Skin of body (tissue), 2 donors: ENCODE results near the gene ASTN2. TPM values are rescaled to one million over a fixed set of nuclear protein-coding genes. Genes with fewer than 3 reads are reported as not detected.

Experiments
- DNase-seq: peaks from one replicate; lab custom pipeline; 2025; lab: John Stamatoyannopoulos, UW
- total RNA-seq: library from RNA; depleted of rRNA; stranded (reverse); fragments of >200 nt; gene quantifications from one replicate; pipeline ENCODE4 v1.2.3, GENCODE V29; 2014

Gene ASTN2
- total RNA-seq, 1 donor from 2014 or later: 10.0 TPM

DNA sequence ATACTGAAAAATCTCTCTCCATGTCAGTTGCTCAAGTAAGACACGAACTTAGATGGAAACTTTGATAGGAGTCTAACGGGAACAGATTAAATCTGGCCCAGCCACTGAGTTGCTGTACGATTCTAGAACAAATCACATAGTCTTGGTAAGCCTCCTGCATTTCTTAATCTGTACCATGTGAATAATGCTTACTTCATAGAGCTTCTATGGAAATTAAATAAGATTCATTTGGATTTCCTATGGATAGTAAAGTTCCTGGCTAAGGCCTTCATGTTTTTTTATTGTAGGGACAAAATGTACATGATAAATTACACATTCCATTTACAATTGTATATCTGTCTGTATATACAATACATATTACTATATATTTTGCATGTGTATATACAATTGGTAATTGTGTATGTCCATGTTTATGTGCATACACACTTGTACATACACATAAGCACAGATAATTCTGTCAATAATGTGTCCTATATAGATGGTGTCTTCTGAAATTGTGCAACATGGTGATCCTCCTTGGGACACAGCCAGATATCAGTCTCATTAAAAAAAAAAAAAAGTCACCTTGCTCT lies 397.4 kb downstream of the ASTN2 start:
- no peak for DNase-seq

GRCh38 chr9:117014061-117014460 lies 400.8 kb downstream of the ASTN2 start:
- DNase-seq: no peak

- DNase-seq: no peak
These were observed 401.3 kb downstream of the ASTN2 start for GRCh38 chr9:117013440-117013995.

DNA sequence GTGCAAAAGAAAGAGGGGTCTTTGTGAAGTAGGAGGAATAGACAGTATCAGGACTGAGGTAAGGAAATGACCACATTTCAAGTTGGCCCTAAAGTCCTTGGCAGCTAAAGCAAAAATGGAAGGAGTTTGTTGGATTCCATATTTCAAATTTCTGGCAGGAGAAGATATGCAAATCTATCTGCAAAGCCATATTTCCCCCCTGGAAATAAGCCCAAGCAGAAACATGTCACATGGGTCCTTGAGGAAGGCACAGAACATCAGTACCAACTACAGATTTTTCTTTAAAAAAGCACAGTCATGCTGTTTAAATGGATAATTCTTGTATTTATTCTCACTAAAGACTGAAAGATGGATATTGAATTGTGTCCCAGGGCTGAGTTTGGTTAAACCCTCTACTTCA lies 404.8 kb downstream of the ASTN2 start:
- DNase-seq: no peak

DNA sequence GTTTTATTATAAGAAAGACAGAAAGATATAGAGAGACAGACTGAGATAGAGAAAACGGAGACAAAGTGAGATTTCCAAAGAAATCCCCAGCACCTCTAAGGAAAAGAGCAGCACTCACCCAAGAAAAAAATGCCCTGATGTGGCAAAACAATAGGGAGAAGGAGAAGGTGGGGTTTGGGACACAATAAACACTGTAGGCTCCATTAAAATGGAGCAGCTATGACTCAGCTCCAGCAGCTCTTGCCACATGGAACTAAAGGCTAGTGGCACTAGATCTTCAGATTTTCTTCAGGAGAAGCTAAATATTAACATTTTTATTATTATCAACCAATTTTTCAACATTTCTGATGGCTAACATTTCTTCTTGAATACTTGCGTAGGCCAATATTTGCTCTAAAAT lies 406.0 kb downstream of the ASTN2 start:
- DNase-seq: no peak

DNA sequence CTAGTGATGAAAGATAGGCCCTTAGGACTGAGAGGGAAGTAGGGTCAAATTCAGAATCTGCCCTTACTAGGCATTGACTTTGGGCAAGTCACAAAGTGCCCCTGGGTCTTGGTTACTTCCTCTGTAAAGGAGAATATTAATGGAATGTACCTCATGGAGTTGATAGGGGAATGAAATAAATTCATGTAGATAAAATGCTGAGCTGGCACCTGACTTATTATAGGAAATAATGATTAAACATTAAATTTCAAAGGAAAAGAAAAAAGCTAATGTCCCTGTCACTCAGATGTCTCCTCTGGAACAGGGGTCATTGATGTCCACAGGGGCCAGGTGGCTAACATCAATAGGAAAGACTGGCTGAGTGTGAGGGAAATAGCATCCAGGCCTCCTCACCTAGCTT lies 406.4 kb downstream of the ASTN2 start:
- DNase-seq: no peak

DNA sequence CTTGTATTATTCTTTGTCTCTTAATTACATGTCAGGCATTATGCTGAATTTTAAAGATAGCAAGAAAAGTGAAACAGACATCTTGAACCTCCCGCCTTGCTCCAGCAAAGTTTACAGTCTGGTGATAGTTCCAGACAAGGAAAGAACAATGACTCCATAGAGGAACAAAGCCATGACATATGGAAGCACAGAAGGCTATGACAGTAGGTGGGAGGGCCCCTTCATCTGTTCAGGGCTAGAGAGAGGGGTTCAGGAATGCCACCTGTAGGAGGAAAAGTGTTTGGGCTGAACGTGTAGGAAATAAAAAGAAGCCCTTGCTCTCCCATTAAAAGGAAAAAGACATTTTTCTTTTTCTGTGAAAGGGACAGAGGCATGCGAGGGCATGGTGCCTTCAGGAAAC lies 412.2 kb downstream of the ASTN2 start:
- DNase-seq: no peak

DNA sequence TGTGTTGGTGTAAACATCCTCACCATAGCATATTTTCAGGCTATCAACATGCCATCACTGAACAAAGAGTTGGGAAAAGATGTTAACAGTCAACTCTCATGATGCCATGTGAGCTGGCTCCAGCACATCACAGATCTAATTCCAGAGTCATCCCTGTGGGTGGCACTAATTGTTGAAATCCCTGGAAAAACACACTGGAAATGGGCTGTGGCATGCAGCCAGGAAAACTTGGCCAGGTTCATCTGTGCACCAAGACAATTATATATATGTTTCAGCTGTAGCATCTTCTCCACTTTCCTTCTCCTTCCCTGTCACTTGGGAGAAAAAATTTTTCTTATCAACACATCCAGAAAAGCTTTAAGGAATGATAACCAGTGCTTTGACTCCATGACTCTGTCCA lies 414.0 kb downstream of the ASTN2 start:
- DNase-seq: no peak

GRCh38 chr9:117000196-117000723 lies 414.6 kb downstream of the ASTN2 start:
- no peak for DNase-seq

DNA sequence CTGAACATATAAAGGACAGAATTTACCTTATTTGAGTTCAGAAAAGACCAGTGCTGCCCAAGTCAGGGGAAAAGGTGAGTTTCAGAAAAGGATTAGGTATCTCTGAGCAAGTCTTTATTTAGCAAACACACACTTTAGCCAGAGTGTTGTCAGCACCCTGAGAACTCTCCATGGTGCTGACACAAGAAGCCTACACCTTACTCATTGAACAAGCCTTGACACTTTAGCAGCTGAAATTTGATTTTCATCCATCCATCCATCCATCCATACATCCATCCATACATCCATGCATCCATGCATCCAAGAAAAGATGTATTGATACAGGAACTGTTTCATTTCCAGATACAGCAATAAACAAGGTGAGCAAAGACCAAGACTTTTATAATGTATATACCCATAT lies 416.6 kb downstream of the ASTN2 start:
- no peak for DNase-seq

- DNase-seq: no peak
These were observed 422.0 kb downstream of the ASTN2 start for GRCh38 chr9:116992865-116993264.

DNA sequence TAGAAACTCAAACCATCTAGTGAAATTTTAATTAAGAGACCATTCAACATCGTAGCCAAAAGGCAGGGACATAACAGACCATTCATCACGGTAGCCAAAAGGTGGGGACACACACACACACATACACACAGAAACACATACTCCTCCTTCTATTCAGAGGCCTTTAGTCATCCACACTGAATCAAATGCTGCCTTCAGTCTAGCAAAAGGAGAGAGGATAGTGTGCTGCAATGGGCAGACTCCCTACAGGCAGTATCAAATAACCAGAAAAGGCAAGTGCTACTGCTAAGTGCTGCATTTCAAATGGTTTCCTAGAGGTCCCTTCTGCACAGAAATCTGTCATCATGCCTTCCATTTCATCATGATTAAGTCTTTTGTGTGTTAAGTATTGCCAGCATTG lies 423.8 kb downstream of the ASTN2 start:
- DNase-seq: no peak

GRCh38 chr9:116990592-116990991 lies 424.3 kb downstream of the ASTN2 start:
- no peak for DNase-seq

DNA sequence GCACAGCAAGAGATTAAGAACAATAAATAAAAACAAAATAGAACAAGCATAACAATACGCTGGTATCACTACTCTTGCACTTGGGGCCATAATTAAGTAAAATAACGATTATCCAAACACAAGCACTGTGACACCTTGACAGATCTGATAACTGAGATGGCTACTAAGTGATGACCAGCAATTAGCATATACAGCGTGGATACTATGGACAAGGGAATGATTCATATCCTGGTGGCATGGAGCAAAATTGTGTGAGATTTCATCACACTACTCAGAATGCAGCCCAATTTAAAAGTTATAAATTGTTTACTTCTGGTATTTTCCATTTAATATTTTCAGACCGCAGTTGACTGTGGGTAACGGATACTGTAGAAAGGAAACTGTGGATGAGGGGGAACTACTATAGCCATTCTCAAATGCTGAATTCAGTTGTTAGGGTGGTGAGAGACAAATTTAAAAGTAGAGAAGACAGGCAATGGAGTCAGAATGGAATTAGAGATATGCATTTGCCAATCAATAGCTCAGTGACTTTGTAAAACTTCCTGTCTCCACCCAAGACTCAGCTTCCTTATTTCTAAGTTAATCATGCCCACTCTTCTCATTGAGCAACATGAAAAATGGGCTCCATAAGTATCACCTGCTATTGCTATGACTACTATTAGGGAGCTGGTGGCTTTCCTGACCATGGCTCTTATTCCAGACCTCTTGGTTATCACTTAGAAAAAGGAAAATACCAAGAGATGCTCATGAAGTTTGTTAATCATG lies 427.0 kb downstream of the ASTN2 start:
- DNase-seq: no peak

DNA sequence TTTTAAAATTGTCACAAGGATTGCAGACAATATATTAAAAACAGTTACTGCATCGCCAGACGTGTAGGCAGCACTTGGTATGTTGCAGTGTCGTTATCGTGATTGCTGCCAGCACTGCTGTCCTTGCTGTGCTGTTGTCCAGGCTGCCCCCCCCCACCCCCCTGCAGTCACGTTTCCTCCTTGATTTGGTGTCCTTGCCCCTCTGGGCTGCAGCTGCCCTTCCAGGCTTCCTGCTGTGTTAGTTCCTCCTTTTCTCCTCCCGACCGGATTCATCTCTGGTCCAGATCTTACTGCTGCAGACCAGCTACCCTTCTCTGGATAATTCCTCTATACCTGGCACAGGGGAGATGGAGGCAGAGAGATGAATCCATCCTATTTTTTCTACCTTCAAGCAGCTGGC lies 428.8 kb downstream of the ASTN2 start:
- no peak for DNase-seq

DNA sequence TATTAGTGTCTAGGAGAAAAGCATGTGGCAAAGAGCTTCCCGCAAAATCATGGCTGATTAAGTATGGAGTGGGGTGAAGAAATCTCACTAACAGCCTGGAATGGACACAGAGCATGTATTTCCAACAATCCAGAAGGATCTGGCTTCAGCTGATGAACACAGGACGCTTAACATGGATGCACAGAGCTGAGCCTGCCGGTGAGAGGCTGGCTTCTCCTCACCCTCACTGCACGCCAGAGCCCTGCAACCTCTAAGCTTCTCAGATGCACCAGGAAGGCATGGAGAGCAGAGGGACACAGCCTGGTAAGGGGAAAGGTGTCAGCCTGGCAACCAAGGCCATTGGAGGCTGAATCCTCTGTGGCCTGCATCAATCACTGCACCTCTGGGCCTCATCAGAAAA lies 429.3 kb downstream of the ASTN2 start:
- no peak for DNase-seq

DNA sequence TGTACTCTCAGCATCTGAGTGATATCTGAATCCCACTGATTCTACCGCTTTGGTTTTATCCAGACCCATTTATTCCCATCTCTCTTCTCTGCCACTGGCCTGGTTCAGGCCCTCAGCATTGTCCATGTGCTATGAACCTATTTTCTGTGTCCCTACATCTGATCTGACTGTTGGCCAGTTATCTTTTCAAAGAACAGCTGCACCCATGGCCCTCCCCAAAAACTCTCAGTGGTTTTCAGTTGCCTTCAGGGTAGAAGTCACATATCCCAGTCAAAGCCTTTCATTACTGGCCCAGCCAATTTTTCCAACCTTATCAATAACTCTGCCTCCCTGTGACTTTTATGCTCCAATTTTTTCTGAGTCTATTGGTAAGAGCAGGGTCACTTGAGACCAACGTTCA lies 430.7 kb downstream of the ASTN2 start:
- DNase-seq: no peak

DNA sequence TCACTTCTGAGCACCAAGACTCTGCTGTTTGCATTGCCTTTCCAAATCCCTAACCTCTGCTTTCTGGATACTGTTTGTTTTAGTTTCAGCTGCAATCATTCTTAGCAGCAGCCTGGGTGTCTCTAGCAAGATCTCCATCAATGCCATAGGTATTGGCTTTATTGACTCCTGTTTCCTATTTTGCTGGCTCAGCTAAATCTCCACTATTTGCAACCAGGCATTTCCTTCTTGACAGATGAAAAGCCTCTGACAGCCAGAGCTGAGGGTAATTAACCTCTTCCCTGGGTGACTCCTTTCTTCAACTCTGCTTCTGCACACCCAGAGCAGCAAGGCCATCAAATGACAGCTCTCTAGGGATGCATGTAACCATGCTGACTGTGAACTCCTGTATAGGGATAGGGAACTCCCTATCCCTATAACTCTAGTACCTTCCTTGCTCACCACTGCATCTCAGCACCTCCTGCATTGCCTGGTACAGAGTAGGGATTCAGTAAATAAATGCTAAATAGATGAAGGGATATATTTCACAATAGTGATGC lies 434.2 kb downstream of the ASTN2 start:
- no peak for DNase-seq

GRCh38 chr9:116979456-116979855 lies 435.4 kb downstream of the ASTN2 start:
- DNase-seq: no peak

GRCh38 chr9:116978155-116978554 lies 436.7 kb downstream of the ASTN2 start:
- DNase-seq: no peak

DNA sequence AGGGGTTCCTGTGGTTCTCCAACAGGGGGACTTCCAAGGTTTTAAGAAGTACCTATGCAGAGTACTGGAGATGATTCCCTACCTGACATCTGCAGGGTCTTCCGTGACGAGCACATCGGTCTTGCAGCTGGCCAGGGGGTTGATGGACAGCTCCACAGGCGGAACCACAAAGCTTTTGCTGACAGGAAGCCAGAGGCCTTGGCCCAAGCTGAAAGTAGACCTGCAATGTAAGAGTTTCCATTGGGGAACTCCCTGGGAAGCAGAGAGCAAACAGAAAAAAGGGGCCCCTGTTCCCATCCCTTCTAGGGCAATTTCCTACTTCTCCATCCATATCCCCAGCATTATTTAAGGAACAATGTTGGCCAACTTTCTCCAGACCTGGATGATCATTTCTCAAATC lies 439.7 kb downstream of the ASTN2 start:
- no peak for DNase-seq

DNA sequence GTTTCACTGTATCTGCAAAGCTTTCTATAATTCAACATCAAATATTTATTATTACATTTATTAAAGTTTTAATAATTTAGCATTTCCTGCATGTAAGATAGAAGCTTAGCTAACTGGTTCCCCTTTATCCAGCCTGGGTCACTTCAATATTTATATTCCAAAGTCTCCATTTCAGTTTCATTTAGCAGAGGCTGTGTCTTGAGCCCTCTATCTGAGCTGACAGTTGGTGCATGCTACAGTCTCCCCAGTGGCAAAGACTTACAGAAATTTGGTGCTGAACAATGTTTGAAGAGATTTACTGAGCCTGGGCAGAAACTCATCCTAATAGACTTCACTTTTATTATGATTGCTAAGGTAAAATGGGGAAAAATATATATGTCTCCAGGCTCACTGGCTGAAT lies 448.7 kb downstream of the ASTN2 start:
- no peak for DNase-seq

DNA sequence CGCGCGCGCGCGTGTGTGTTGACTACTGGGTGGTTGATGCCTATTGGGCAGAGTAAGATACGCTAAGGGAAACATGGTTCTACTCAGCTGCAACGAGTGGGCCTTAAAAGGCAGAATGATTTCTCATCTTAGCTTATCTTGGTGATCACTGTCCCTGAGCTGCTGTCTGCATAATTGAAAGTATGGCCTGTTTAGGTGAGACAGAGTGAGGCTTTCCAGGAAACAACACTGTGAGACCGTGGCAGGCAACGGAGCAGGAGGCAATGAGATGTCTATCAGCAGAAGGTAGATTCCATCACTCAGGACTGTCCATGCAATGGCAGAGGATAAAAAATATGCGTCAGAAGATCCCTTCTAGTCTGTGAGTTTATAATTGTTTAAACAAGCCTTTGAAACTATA lies 450.6 kb downstream of the ASTN2 start:
- DNase-seq: no peak
